HCT116 (cell line): Measurements from ENCODE around the gene CLK1. TPM values are rescaled to one million over a fixed set of nuclear protein-coding genes. Genes with fewer than 3 reads are reported as not detected.

ENCODE experiments used
- ATAC-seq: fragments of 200-7000 bp; cut with Tn5 transposase; 2 replicates; pipeline ENCODE4 v1.9.1; 2020; ENCODE audit warnings: mild to moderate bottlenecking, moderate library complexity
- BruUV-seq: library from RNA; stranded (reverse); fragments of 400-500 nt; replicated peaks from 2 replicates; lab custom pipeline; 2021; lab: Mats Ljungman, UMichigan
- CTCF ChIA-PET: fragments of 300-600 bp; sonication (Branson Sonifier 250); formaldehyde crosslinking; loops from one replicate; lab custom pipeline; 2021; ENCODE audit warnings: antibody characterized with exemption; lab: Charles Lee
- POLR2A ChIA-PET: fragments of 300-600, 350-600 bp; sonication (Branson Sonifier 250); formaldehyde crosslinking; loops from one replicate; lab custom pipeline; 2021; ENCODE audit warnings: antibody characterized with exemption; lab: Charles Lee
- RAD21 ChIA-PET, 2 experiments: fragments of 300-600 bp; sonication (Branson Sonifier 250); formaldehyde crosslinking; loops; one replicate each; lab custom pipeline; 2023; ENCODE audit warnings: low total read pairs in 2 of 2; ENCODE audit not compliant: uncharacterized antibody in 2 of 2, unreplicated experiment in 2 of 2, low non-redundant PET in 1 of 2; lab: Charles Lee
- DNase-seq: peaks from one replicate; pipeline ENCODE4 v3.0.0-alpha.2; 2010; ENCODE audit warnings: low read depth, low spot score
- H2AFZ ChIP-seq: fragments of 200-600 bp; shearing (Covaris generic), sonication (generic); 2 replicates; pipeline ENCODE4 v1.6.1; 2017; ENCODE audit warnings: low read depth, mixed run types, mixed read lengths, antibody characterized with exemption, low read length; ENCODE audit not compliant: poor library complexity, severe bottlenecking
- H3K27ac ChIP-seq: 2 replicates; pipeline ENCODE4 v1.5.1; 2012; ENCODE audit warnings: low read depth, low read length
- H3K27me3 ChIP-seq: fragments of 200-600 bp; sonication (generic); 2 replicates; pipeline ENCODE4 v1.6.1; 2016; ENCODE audit warnings: mixed run types, low read length, mixed read lengths; ENCODE audit not compliant: insufficient read depth
- H3K36me3 ChIP-seq, 2 experiments: fragments of 200-500 bp in 1 of 2; fragments of 200-600 bp in 1 of 2; sonication (Bioruptor generic) in 1 of 2; sonication (generic) in 1 of 2; 2 replicates each; pipeline versions ENCODE4 v1.5.1 to v1.6.1; 2014 to 2016; ENCODE audit warnings: low read length in 2 of 2, inconsistent platforms in 1 of 2, mixed read lengths in 1 of 2, mixed run types in 1 of 2; ENCODE audit not compliant: insufficient read depth in 2 of 2, control insufficient read depth in 1 of 2
- H3K4me1 ChIP-seq, 2 experiments: fragments of 200-600 bp in 1 of 2; sonication (generic) in 1 of 2; 2 replicates each; pipeline versions ENCODE4 v1.5.1 to v1.6.1; 2012 to 2017; ENCODE audit warnings: low read length in 2 of 2, inconsistent platforms in 1 of 2, mild to moderate bottlenecking in 1 of 2, mixed read lengths in 1 of 2, mixed run types in 1 of 2, moderate library complexity in 1 of 2; ENCODE audit not compliant: insufficient read depth in 2 of 2, control insufficient read depth in 1 of 2
- H3K4me2 ChIP-seq: fragments of 200-600 bp; sonication (generic); 2 replicates; pipeline ENCODE4 v1.6.1; 2017; ENCODE audit warnings: mixed run types, low read length, mixed read lengths
- H3K4me3 ChIP-seq, 2 experiments: fragments of 200-600 bp in 1 of 2; sonication (generic) in 1 of 2; replicated peaks in 1 of 2; 2 replicates each; pipeline ENCODE4 v1.5.1; 2011 to 2016; ENCODE audit warnings: low read length in 2 of 2, control low read depth in 1 of 2, low read depth in 1 of 2, mild to moderate bottlenecking in 1 of 2, mixed read lengths in 1 of 2, mixed run types in 1 of 2
- H3K79me2 ChIP-seq: fragments of 200-600 bp; sonication (generic); 2 replicates; pipeline ENCODE4 v1.6.1; 2017; ENCODE audit warnings: mild to moderate bottlenecking, mixed run types, low read length, moderate library complexity, mixed read lengths; ENCODE audit not compliant: insufficient read depth
- H3K9ac ChIP-seq: fragments of 200-600 bp; sonication (generic); 2 replicates; pipeline ENCODE4 v1.6.1; 2016; ENCODE audit warnings: low read length, mixed read lengths
- H3K9me2 ChIP-seq: fragments of 200-600 bp; sonication (generic), shearing (Covaris generic); 2 replicates; pipeline ENCODE4 v1.6.1; 2017; ENCODE audit warnings: mixed run types, mild to moderate bottlenecking, moderate library complexity; ENCODE audit not compliant: insufficient read depth
- H3K9me3 ChIP-seq, 2 experiments: fragments of 200-500 bp in 1 of 2; fragments of 200-600 bp in 1 of 2; sonication (Bioruptor generic) in 1 of 2; sonication (generic) in 1 of 2; 2 replicates each; pipeline ENCODE4 v1.6.1; 2014 to 2017; ENCODE audit warnings: low read length in 2 of 2, mixed read lengths in 2 of 2, inconsistent platforms in 1 of 2, low read depth in 1 of 2, mild to moderate bottlenecking in 1 of 2, mixed run types in 1 of 2, moderate library complexity in 1 of 2; ENCODE audit not compliant: control insufficient read depth in 1 of 2, insufficient read depth in 1 of 2
- H4K20me1 ChIP-seq: fragments of 200-600 bp; sonication (generic), shearing (Covaris generic); 2 replicates; pipeline ENCODE4 v1.6.1; 2017; ENCODE audit warnings: mixed run types, mild to moderate bottlenecking, moderate library complexity; ENCODE audit not compliant: insufficient read depth
- CBX3 ChIP-seq: IDR thresholded peaks from 2 replicates; pipeline ENCODE4 v1.6.1; 2012; ENCODE audit warnings: low read depth
- CTCF ChIP-seq, 3 experiments: fragments of 200-600 bp in 1 of 3; sonication (generic) in 1 of 3; IDR thresholded peaks in 2 of 3; conservative IDR thresholded peaks in 1 of 3; 2 replicates each; pipeline ENCODE4 v1.5.1; 2012 to 2017; ENCODE audit warnings: low read depth in 2 of 3, low read length in 2 of 3, antibody characterized with exemption in 1 of 3, borderline replicate concordance in 1 of 3, control low read depth in 1 of 3, mild to moderate bottlenecking in 1 of 3, mixed read lengths in 1 of 3, mixed run types in 1 of 3, moderate library complexity in 1 of 3; ENCODE audit not compliant: insufficient read depth in 1 of 3
- EGR1 ChIP-seq: IDR thresholded peaks from 2 replicates; pipeline ENCODE4 v1.6.1; 2012; ENCODE audit warnings: low read depth
- EZH2 ChIP-seq: fragments of 200-600 bp; sonication (generic); IDR thresholded peaks from 2 replicates; pipeline ENCODE4 v1.6.1; 2017; ENCODE audit warnings: antibody characterized with exemption, mixed run types
- FOSL1 ChIP-seq: IDR thresholded peaks from 2 replicates; pipeline ENCODE4 v1.6.1; 2012; ENCODE audit warnings: low read depth
- JUND ChIP-seq: IDR thresholded peaks from 2 replicates; pipeline ENCODE4 v1.6.1; 2012
- POLR2AphosphoS5 ChIP-seq: IDR thresholded peaks from 2 replicates; pipeline ENCODE4 v1.6.1; 2011; ENCODE audit warnings: mild to moderate bottlenecking, low read depth, low read length, moderate library complexity
- SP1 ChIP-seq: IDR thresholded peaks from 2 replicates; pipeline ENCODE4 v1.6.1; 2012; ENCODE audit warnings: low read depth
- SRF ChIP-seq: IDR thresholded peaks from 2 replicates; pipeline ENCODE4 v1.6.1; 2012; ENCODE audit warnings: low read depth
- TCF7L2 ChIP-seq: IDR thresholded peaks from 2 replicates; pipeline ENCODE4 v1.7.0; 2011; ENCODE audit warnings: borderline replicate concordance, inconsistent platforms; ENCODE audit not compliant: insufficient read depth, insufficient read length; ENCODE audit errors: extremely low read depth
- ZNF274 ChIP-seq: fragments of 200-500 bp; sonication (Bioruptor generic); IDR thresholded peaks from 2 replicates; pipeline ENCODE4 v1.6.1; 2014; ENCODE audit warnings: mild to moderate bottlenecking, low read depth, low read length, inconsistent platforms
- intact Hi-C: fragments of 100-400 bp; cut with micrococcal nuclease; formaldehyde crosslinking; loops from 2 replicates; pipeline ENCODE4 v1.10.0; 2022
- total RNA-seq: library from RNA; stranded (reverse); gene quantifications from one replicate; pipeline ENCODE4 v1.2.1, GENCODE V29; 2021; ENCODE audit not compliant: unreplicated experiment

CLK1 gene
- total RNA-seq, 1 experiment from 2014 or later = 49.1 TPM

- no peak overlapping the region for H3K4me3 ChIP-seq
- no peak overlapping the region for H3K4me2 ChIP-seq
- POLR2A ChIA-PET = interaction anchor here (1.0 kb wide), 1 partner anchor 13 kb away, joined by 4 read pairs; no protein-coding TSS in a partner anchor
- no peaks in the 10 kb centered on the region for H3K9me3 ChIP-seq
- intact Hi-C loops = no loop called here
- CTCF ChIA-PET = no interaction called here
- no peaks in the 10 kb centered on the region for H3K79me2 ChIP-seq
- RAD21 ChIA-PET = no interaction called here
- DNase-seq = no peak
- no peaks in the 10 kb centered on the region for H3K9me2 ChIP-seq
- no peaks in the 10 kb centered on the region for H3K4me1 ChIP-seq
- TF ChIP-seq CBX3 = no peak
- no peak for TF ChIP-seq TCF7L2
- TF ChIP-seq JUND = no peak
- no peak for TF ChIP-seq SP1
- TF ChIP-seq EGR1 = no peak
- TF ChIP-seq FOSL1 = no peak
- no peak for TF ChIP-seq POLR2AphosphoS5
- TF ChIP-seq EZH2 = no peak
- TF ChIP-seq SRF = no peak
- TF ChIP-seq CTCF (IDR thresholded peaks at IDR 0.05 in 2 of 3, conservative IDR thresholded peaks at IDR 0.05 in 1 of 3; ENCODE audit: borderline replicate concordance in 1 of 3, insufficient read depth in 1 of 3, low read depth in 2 of 3, low read length in 2 of 3) = no peak
- TF ChIP-seq ZNF274 = no peak
- TF ChIP-seq, all 23 proteins: peak for 0
- H4K20me1 ChIP-seq = no peaks in the 10 kb centered on the region
- BruUV-seq = no TSS peak
- H3K27ac ChIP-seq = no peak overlapping the region
- no peak for ATAC-seq
- H3K9ac ChIP-seq = no peak overlapping the region
- H3K36me3 ChIP-seq = peaks cover 25 to 38% of the 10 kb centered on the region in 2 experiments
- H2AFZ ChIP-seq = no peak overlapping the region
- no peaks in the 10 kb centered on the region for H3K27me3 ChIP-seq
Observed at GRCh38 chr2:200877443-200877842, 13.0 kb upstream of the CLK1 start.
